Measurements from ENCODE around the gene LYZL2.

The LYZL2 gene

DNA sequence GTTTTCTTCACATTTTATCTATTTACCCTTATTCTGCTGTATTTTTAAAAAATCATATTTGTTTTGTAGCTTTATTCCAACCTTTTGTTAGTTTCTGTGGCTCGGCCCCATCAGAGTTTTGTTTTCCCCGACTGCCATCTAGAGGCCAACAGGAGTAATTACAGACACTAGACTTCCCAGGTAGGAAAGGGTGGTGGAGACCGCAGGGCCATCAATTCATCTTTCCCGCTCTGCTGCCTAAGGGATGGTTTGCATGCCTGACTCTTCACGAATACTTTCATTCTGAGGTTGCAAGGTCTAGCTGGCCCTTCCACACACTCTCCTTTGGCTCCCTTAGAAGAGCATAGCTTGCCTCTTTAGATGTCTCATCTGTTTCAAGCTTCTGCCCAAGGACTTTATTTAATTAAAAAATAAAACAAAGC lies 38.3 kb downstream of the LYZL2 start:
- DNase-seq (ENCODE audit: low read depth) = no peak

DNA sequence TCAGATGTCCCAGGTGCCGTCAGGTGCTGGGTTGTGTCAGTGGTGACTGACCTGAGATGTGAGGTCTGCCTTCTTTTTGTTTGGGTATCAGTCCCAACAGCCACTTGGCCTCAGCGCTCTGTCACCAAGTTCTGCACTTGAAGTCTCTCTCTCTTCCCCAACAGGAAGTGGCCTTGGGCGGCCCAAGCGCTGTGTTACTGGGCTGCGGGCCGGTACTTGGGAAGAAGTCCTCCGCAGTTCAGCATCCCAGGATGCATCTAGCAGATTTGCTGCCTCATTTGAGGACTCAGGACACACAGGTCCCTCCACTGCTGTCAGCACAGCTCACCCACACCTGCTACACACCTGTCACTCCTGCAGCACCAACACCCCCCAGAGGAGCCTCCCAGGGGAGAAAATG lies 40.1 kb downstream of the LYZL2 start:
- no peak for DNase-seq (ENCODE audit: low read depth)

DNA sequence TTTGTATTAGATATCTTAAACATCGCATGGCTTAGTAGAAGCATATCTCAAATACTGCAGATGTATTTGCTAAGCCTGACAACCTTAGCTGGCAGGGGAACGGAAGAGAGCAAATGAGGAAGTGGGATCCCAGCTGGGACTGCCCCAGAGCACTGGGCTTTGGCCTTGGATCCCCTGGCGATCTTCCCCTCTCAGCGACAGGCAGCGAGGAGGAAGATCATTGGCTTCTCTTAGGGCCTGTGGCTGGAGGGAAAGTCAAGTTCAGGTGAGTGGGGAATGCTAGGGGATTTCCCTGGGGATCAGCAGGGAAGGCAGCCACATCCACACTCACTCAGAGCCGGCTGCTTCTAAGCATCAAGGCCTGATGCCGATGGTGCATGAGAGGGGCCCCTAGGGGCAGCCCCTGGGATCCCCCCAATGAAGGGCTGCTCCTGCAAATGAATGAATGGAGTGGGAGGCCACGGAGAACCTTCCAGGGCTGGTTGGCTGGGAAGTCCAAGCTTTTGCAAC lies 42.0 kb downstream of the LYZL2 start:
- DNase-seq (ENCODE audit: low read depth) = no peak

DNA sequence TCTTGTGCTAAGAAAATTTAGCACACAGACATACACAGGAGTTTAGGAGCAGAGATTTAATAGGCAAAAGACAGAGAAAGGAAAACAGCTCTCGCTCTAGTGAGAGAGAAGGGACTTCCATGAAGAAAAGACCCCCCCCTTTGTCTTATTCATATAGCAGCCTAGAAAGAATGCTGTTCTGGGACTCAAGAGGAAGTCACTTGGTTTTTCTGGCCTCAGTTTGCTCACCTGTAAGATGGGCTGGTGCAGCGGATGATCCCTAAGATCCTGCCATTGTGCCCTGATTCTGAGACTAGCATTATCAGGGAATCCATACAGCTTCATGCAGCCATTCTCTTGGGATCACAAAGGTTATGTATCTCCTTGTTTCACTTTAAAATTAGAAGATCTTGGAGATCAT lies 42.7 kb downstream of the LYZL2 start:
- no peak for DNase-seq (ENCODE audit: low read depth)

DNA sequence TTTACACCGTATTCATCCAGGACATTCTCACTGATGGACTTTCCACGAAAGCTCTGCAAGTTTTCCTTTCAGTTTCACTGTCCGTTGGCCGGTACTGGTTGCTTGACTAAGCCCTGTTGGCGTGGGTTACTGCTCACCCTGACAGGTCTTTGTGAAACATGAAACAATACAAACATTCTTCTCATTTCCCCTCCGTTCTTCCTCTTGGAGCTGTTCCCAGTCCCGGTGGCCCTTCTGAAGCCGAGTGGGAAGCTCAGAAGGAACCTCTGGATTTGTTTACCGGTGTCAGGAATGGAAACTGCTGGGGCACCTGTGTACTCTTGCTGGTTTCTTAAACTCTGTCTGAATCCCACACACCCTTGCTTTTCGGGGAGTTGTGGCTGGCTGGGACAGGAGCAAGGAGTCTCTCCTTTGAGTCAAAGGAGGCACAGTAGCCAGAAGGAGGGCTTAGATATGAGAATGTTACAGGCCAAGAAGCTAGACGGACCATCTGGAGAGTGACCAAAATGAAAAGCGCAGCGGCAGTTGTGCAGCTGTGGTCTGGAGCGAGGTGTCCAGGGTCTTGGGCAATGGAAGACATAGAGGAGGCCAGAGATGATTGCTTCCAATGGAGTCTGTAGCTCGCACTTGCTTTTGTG lies 45.7 kb downstream of the LYZL2 start:
- DNase-seq (ENCODE audit: low read depth) = no peak

DNA sequence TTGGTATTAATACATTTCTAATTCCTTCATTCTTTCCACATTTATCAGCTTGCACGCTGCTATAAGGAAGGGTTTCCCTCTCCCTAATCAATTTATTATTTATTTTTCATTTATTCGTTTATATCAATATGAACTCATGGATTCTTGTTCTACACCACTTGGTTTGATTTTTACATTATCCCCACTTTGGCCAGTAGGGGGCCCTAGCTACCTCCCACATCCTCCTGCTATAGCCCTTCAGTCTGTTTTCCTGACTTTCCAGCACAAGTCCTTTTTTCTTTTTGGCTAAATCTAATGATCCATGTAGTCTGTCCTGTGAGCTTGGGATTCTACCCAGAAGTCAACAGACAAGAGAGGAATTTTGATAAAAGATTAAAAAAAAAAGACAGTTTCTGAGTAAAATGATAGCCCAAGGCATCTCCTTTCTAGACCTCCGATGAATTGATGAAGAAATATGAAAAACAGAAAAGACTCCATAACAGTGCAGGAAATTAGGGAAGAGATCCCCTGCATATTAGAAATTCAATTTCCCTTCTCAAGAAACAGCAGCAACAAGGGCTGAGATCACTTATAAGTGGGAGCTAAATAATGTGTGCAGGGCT lies 47.7 kb downstream of the LYZL2 start:
- no peak for DNase-seq (ENCODE audit: low read depth)

DNA sequence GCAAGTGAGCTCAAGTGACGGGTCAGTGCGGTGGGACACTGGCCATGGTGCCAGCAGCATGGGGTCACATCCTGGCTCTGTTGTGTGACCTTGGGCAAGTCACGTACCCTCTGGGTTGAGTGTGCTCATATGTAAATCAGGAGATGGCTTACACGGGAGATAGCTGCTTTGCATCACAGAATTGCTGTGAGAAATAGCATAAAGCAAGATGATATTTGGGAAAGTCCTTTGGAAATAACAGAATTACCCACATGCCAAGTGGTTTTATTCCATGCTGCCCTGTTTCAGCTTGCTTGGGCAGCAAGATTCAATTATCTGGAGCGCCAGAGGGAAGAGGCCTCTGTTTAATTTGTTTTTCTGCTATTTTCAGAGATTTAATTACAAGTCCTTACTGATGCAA lies 48.9 kb downstream of the LYZL2 start:
- no peak for DNase-seq (ENCODE audit: low read depth)

DNA sequence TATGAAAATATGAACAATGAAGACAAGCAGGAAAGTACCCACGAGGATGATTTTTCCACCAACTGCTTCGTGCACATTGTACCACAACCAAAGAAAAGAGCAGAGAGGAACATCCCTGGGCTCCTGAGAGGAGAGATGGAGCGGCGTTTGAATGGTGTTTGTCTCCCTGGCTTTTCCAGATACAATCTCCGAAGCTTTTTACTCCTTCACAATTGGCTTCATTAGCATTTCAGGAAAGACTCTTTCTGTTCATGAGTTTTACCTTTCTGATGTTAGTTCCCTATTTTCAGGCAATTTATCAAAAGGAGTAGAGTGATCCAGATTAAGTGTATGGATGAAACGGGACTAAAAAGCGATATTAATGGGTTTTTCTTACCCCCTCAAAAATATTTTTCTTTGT lies 49.3 kb downstream of the LYZL2 start:
- no peak for DNase-seq (ENCODE audit: low read depth)

DNA sequence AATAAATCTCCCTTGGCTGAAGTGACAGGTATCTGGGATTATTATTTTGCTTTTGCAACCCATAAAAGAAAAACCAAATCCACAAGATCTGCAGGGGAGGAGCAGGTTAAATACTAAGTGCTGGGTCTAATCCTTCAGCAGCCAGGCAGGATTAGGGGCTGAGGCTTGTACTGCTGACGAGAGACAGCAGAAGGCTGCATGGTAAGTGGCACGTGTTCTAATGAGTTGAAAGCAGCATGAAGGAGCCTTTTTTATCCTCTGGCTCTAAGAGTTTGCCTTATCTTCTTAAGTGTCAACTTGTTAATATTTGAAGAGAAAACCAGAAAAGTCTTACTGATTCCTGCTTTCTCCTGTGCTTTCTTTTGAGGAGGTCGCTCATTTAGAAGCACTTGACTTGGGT lies 50.0 kb downstream of the LYZL2 start:
- no peak for DNase-seq (ENCODE audit: low read depth)

DNA sequence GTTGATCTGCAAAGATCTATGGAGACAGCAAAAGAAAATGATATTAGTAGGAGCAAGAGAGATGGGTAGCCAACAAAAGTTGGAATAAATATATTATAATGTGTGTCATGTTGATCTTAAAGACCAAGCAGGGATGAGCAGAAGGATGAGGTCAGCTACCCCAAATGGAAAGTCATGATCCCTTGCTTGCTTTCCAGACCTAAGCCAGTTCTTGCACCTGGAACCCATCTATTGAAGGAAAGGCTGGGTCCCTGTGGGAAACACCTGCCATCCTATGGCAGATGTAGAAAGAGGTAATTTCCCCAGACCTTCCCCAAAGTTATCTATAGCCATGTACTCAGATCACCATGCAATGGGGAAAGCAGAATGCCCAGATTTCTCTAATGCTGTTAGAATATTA lies 52.5 kb downstream of the LYZL2 start:
- no peak for DNase-seq (ENCODE audit: low read depth)

DNA sequence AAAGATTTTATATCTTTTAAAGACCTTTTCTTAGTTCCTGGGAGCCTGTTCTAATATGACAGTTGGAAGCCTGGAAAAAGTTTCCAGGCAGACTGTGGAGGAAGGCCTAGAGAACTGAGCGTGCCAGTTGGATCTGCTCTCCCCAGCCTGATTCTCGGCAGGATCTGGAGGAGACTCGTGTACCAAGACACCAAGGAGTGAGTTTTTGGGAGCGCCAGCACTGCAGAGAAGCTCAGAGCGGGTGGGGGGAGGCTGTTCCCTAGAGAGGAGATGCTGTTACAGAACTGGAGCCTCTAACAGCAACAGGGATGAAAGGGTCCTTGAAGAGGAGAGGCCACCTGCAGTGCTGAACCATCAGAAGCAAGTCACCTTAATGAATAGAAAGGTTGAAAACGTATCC lies 52.9 kb downstream of the LYZL2 start:
- DNase-seq (ENCODE audit: low read depth) = no peak

DNA sequence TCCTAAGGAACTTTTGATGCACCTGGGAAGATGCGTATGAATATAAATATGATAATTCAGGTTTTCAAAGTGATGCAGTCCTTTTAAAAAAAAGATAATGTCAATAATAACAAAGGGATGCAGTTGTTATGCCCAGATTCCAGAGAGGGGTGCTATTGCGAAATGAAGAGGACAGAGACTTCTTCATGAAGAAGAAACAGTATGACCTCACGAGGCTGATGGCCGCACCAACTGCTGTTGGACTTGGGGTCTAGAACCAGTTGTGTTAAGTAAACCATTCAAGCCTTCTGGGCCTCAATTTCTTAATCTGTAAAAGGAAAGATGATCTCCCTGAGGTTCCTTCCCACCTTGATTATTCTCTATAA lies 55.1 kb downstream of the LYZL2 start:
- no peak for DNase-seq (ENCODE audit: low read depth)

DNA sequence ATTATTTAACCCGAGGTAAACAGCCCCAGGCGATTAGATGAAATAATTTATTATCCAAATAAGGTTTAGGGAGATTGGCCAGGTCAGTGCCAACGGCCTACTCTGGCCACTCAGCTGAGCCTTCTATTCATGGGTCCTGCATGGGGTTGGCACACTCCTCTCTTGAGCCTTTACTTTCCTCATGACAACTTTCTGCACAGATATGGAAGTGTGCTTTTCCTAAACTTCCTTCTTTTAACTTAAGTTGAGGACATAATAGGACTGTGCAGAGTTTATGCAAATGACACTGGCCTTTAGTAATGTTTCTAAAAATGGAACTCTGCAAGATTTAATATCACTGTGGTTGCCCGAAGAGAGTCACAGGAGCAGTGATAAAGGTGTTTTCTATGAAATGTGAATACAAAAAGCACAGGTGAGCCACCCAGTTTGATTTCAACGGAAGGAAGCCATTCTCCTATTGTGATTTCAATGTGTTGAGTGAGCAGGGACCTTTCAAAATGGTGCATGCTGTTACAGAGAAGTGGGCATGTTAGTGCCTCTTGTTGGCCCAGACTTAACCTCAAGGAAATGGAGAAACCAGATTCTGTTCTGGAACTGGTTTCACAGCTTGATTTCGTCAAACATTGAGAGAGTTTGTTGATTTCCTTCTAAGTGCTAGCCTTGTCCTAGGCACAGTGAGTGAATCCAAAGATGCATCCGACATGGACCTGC lies 55.7 kb downstream of the LYZL2 start:
- DNase-seq (ENCODE audit: low read depth) = no peak

DNA sequence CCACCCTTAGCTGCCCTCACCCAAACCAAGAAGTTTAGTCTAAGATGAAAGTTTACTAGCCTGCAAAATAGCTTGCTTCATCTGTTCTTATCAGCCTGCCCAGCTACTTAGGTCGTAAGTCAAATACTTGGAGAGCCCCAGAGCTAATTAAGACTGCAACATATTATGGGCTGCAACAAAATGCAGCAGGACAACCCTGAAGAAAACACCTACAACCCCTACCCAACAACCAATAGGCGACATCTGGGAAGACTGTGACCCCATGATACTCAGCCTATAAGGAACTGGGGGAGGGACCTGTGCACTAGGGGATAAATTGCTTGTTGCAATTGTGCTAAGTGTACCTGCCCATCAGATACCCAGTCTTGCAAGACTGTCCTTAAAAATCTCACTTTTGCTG lies 64.1 kb downstream of the LYZL2 start:
- DNase-seq (ENCODE audit: low read depth) = no peak

DNA sequence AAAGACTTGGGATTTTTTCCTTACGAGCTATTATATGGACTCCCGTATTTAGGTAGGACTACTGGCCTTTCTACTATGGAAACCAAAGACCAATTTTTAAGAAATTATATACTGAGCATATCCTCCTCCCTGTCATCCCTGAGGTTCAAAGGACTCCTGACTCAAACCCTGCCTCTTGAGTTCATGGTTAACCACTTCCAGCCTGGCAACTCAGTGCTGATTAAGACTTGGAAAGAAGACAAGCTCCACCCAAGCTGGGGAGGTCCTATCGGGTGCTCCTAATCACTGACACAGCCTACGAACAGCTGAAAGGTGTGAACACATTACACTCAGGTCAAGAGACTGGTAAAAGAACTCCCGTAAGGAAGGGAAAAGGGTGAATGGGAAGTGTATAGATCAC lies 66.8 kb downstream of the LYZL2 start:
- DNase-seq (ENCODE audit: low read depth) = no peak
